Measurements from ENCODE around the gene FSTL1. TPM values are rescaled to one million over a fixed set of nuclear protein-coding genes. Genes with fewer than 3 reads are reported as not detected.

FSTL1 gene
- total and polyA plus RNA-seq, 2 of the 8 experiments (the other 6 are each of a cell fraction or from before 2014, with no cell fraction given), result 158 to 516 TPM

DNA sequence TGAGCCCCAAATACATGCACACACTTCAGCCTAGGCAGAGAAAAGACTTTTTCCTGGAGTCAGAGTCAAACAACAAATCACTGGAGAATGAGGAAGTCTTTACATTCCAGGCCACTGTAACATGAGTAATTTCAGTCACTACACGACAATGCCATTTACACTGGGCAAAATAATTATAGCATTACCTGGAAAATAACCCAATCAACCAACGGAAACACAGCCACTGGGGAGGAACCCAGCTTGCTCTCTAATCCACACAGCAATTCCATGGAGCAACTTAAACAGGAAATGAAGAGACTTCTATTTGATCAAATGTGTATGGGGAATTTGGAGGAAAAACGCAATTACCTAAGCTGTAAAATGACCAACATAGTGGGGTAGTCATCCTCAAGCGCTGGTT, 15.2 kb downstream of the FSTL1 start (continued):
- TF ChIP-seq, protein P1, sequence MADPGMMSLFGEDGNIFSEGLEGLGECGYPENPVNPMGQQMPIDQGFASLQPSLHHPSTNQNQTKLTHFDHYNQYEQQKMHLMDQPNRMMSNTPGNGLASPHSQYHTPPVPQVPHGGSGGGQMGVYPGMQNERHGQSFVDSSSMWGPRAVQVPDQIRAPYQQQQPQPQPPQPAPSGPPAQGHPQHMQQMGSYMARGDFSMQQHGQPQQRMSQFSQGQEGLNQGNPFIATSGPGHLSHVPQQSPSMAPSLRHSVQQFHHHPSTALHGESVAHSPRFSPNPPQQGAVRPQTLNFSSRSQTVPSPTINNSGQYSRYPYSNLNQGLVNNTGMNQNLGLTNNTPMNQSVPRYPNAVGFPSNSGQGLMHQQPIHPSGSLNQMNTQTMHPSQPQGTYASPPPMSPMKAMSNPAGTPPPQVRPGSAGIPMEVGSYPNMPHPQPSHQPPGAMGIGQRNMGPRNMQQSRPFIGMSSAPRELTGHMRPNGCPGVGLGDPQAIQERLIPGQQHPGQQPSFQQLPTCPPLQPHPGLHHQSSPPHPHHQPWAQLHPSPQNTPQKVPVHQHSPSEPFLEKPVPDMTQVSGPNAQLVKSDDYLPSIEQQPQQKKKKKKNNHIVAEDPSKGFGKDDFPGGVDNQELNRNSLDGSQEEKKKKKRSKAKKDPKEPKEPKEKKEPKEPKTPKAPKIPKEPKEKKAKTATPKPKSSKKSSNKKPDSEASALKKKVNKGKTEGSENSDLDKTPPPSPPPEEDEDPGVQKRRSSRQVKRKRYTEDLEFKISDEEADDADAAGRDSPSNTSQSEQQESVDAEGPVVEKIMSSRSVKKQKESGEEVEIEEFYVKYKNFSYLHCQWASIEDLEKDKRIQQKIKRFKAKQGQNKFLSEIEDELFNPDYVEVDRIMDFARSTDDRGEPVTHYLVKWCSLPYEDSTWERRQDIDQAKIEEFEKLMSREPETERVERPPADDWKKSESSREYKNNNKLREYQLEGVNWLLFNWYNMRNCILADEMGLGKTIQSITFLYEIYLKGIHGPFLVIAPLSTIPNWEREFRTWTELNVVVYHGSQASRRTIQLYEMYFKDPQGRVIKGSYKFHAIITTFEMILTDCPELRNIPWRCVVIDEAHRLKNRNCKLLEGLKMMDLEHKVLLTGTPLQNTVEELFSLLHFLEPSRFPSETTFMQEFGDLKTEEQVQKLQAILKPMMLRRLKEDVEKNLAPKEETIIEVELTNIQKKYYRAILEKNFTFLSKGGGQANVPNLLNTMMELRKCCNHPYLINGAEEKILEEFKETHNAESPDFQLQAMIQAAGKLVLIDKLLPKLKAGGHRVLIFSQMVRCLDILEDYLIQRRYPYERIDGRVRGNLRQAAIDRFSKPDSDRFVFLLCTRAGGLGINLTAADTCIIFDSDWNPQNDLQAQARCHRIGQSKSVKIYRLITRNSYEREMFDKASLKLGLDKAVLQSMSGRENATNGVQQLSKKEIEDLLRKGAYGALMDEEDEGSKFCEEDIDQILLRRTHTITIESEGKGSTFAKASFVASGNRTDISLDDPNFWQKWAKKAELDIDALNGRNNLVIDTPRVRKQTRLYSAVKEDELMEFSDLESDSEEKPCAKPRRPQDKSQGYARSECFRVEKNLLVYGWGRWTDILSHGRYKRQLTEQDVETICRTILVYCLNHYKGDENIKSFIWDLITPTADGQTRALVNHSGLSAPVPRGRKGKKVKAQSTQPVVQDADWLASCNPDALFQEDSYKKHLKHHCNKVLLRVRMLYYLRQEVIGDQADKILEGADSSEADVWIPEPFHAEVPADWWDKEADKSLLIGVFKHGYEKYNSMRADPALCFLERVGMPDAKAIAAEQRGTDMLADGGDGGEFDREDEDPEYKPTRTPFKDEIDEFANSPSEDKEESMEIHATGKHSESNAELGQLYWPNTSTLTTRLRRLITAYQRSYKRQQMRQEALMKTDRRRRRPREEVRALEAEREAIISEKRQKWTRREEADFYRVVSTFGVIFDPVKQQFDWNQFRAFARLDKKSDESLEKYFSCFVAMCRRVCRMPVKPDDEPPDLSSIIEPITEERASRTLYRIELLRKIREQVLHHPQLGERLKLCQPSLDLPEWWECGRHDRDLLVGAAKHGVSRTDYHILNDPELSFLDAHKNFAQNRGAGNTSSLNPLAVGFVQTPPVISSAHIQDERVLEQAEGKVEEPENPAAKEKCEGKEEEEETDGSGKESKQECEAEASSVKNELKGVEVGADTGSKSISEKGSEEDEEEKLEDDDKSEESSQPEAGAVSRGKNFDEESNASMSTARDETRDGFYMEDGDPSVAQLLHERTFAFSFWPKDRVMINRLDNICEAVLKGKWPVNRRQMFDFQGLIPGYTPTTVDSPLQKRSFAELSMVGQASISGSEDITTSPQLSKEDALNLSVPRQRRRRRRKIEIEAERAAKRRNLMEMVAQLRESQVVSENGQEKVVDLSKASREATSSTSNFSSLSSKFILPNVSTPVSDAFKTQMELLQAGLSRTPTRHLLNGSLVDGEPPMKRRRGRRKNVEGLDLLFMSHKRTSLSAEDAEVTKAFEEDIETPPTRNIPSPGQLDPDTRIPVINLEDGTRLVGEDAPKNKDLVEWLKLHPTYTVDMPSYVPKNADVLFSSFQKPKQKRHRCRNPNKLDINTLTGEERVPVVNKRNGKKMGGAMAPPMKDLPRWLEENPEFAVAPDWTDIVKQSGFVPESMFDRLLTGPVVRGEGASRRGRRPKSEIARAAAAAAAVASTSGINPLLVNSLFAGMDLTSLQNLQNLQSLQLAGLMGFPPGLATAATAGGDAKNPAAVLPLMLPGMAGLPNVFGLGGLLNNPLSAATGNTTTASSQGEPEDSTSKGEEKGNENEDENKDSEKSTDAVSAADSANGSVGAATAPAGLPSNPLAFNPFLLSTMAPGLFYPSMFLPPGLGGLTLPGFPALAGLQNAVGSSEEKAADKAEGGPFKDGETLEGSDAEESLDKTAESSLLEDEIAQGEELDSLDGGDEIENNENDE (IDR thresholded peaks at IDR 0.05; ENCODE audit: insufficient replicate concordance, low read length), result no peak
- TF ChIP-seq RBBP5 (IDR thresholded peaks at IDR 0.05; ENCODE audit: borderline replicate concordance, low read depth, low read length), result no peak
- TF ChIP-seq CHD1 (IDR thresholded peaks at IDR 0.05; ENCODE audit: low read depth, low read length), result no peak
- no peak for TF ChIP-seq POLR2A (IDR thresholded peaks at IDR 0.05; ENCODE audit: control extremely low read depth in 1 of 2, low read depth in 2 of 2, low read length in 2 of 2)
- no peak for TF ChIP-seq KDM4A (IDR thresholded peaks at IDR 0.05; ENCODE audit: low read depth, low read length, severe bottlenecking)
- TF ChIP-seq KDM1A (IDR thresholded peaks at IDR 0.05; ENCODE audit: borderline replicate concordance, low read length), result no peak
- no peak for TF ChIP-seq TAF1 (IDR thresholded peaks at IDR 0.05; ENCODE audit: low read depth, low read length)
